ENCODE measurements around the gene KBTBD3.
A peak's percentile ranks its signal among the peaks of the same experiment; 100 is the strongest.

KBTBD3 gene

GRCh38 chr11:106076919-106077608 is at the start of gene KBTBD3:
TSS of gene KBTBD3 (minus strand) at chr11:106077347. CDS start at chr11:106059097, 18,250 bp downstream.
- DNase-seq, result peak; percentile 95 to 98

DNA sequence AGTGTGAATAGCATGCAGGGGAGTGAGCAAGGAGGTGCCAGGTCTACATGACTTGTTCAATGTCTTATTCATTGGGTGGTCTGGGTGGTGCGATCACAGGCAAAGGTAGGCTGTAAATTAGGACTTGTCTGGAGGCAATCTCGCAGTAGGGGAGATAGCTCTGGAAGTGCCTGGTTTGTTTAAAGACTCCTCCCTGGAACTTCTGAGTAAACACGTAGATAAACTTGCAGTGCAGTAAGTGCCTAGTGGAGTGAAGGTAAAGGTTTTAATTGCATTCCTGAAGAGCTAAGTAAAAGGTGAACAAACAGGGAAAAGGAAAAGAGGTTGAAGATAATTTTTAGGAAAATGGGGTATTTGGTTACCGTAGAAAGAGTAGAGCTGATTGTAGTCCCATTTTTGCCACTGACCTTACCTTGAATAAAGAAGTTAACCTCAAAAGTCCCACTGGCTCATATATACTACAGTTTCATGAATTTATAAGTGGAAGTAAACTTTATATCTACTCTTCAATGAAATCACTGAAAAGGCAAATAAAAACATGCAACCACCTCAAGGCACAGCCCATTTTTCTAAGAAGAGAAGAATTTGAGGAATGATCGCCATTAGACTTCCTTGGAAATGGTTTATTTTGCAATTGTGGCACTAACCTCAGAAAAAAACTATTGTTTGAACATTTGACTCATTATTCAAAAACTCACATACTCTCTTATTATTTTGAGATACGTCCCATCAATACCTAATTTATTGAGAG is 44.6 kb upstream of the KBTBD3 start:
- DNase-seq, result no peak

GRCh38 chr11:106105986-106106385 is 28.8 kb upstream of the KBTBD3 start:
- DNase-seq, result no peak

GRCh38 chr11:106101819-106102218 is 24.7 kb upstream of the KBTBD3 start:
- DNase-seq, result no peak

DNA sequence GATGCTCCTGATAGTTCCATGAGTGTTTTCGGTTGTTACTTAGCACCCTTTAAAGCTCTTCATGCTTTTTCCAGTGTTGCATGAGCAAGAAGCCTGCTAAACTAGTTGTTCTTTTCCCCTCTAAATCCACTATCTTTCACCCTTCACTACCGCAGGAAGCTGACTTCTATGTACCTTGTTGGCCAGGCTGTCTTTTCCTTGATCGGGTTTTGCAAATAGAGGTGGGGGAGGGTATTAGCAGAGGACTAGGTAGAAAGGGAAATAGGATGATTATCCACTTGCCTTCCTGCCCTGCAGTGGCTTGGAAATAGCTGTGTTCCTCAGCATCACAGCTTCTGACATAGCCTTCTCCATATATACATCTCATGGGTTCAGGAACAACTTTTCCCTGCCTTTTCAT is 24.2 kb upstream of the KBTBD3 start:
- DNase-seq, result no peak

DNA sequence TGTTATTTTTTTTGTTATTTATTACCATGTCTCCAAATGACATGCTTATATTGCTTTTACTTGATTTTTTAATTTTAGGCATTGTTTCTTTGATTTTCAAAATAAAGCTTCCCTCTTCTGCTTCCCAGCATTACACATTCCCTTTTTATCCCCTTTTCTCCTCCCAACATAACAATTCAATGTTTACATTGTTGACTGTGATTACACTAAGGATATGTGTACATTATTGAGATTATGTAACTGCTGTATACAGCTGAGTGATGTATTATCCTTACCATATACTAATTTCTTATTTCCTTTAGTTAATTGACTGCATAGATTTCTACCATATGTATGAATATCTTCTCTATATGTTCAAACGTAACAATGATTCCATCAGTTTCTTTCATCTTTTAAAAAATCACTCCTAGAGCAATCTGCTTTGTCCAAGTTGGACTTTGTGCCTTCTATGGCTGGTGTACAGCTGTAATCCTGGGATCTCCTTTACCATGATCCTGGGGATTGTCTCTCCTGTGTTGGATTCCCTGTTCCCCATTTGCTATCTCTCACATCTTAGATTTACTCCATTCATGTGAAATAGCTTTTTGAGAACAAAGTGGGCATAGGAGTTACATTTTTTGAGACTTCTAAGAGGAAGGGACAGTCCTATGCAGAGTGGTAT is 21.9 kb upstream of the KBTBD3 start:
- DNase-seq, result no peak

DNA sequence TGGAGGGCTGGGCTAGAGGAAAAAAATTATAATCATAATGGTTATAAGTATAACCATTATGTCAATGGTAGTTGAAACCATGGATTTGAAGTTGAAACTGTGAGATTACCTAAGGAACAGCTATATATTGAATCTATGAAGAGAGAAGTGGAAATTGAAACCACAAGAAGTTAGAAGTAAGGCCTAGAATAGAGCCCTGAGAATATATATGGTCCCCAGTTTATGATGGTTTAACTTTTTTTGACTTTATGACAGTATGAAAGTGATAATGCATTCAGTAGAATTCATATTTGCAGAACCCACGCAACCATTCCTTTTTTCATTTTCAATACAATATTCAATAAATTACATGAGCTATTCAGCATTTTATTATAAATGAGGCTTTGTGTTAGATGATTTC is 15.3 kb upstream of the KBTBD3 start:
- no peak for DNase-seq

DNA sequence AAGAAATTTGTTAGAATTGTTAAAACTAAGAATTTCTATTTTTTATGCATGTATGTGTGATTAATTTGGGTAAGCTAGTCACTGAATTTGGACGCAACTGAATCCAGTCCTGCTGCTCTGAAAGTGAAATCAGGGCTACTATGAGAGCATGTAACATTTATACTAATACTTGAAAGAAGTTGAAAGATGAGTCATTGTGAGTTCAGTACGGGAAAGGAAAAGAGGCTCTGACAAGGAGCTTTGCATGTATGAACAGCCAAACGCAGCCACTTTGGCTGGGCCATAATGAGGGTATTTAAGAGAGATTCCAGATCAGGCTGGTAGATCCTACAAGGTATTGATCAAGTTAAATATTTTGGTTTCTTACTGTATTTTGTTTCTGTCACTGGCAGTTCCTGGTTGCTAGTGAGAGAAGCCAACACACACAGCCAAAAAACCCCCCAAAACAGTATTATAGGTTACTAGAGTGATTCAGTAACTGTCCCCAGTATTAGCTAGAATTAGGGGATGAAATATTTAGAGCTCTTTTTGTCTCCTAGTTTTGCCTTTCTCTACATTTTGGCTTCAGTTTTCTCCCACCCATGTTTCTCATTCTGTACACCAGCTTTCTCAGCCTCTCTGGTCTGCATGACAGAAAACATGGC is 14.5 kb upstream of the KBTBD3 start:
- DNase-seq, result no peak

GRCh38 chr11:106088896-106089295 is 11.7 kb upstream of the KBTBD3 start:
- no peak for DNase-seq

GRCh38 chr11:106087815-106088435 is 10.8 kb upstream of the KBTBD3 start:
- peak; percentile 31 to 59 for DNase-seq

GRCh38 chr11:106086850-106087249 is 9.7 kb upstream of the KBTBD3 start:
- no peak for DNase-seq

DNA sequence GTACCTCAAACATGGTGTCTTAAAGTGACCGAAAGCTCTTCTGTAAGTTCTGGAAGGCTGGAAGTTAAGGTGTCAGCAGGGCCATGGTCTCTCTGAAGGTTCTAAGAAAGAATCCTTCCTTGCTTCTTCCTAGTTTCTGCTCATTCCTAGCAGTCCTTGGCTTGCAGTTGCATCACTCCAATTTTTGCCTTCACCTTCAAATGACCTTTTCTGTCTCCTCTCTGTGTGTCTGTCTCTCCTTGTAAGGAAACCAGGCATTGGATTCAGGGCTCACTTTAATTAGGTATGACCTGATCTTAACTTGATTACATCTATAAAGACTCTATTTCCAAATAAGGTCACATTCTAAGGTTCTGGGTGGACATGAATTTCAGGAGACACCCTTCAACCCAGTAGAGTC is 9.0 kb upstream of the KBTBD3 start:
- no peak for DNase-seq

GRCh38 chr11:106082096-106082495 is 4.9 kb upstream of the KBTBD3 start:
- no peak for DNase-seq

GRCh38 chr11:106077609-106078455 is 685 bp upstream of the KBTBD3 start, which contains the start of gene AASDHPPT:
TSS of gene AASDHPPT (plus strand) at chr11:106077662. CDS start at chr11:106077711, 49 bp downstream.
- no peak for DNase-seq

DNA sequence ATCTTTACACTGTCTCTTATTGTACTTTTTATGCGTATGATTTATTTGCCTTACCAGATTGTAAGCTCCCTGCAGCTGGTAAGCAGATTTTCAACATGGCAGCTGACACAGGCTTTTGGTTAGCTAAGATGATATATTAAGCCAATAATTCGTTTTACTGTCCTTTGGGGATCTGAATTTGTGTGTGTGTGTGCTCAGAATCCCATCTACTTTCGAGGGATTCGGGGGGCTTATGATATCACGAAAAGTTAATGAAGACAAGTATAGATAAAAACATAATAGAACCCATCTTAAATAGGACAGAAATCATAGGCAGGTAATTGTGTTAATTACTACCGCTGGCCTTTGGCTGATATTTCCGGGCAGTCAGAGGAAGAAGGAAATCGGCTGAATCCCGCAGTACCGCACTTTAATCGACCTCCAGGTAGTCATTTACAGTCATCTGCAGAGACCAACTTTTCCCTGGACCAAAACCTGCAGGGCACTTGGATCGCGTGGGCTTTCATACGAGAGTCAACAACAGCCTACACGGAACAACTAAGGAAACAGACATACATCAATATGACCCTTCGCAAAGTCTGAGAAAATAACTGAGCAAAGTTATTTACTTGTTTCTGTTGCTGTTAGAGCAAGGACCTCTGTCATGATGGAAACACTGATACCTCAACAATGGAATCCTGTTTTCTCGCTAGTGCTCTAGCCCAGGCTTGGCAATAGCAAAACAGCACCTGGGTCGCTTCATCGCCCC is 802 bp downstream of the KBTBD3 start:
- no peak for DNase-seq

DNA sequence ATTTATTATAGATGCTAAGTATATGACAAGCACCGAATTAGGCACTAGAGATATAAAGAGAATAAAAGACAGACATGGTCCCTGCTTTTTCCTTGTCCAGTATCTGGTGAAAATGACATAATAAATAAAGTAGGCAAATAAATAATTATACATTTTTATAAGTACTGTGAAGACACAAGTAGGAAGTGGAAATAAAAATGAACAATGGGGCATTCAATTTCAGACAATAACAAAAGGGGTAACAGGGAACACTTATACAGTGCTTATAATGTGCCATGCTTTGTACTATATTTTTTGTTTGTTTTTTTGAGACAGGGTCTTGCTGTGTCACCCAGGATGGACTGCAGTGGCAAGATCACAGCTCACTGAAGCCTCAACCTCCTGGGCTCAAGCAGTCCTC is 4.3 kb downstream of the KBTBD3 start:
- no peak for DNase-seq

- no peak for DNase-seq
These were observed 6.5 kb downstream of the KBTBD3 start for GRCh38 chr11:106070606-106071005.

DNA sequence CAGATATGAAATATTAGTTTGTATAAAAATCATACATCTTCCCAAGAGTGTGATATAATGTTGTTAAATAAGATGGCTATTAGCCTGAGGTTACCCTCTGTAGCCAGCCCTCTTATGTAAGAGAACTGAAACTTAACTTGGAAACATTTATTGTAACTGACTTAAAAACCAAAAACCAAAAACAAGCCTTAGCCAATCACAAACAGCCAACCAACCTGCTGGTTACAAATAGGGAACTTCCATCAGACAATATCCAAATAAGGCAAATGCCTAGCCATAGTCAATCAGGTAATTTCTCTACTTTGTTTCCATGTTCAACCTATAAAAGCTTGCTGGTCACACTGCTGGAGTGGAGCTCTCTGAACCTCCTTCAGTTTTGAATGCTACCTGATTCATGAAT is 14.1 kb downstream of the KBTBD3 start:
- no peak for DNase-seq

DNA sequence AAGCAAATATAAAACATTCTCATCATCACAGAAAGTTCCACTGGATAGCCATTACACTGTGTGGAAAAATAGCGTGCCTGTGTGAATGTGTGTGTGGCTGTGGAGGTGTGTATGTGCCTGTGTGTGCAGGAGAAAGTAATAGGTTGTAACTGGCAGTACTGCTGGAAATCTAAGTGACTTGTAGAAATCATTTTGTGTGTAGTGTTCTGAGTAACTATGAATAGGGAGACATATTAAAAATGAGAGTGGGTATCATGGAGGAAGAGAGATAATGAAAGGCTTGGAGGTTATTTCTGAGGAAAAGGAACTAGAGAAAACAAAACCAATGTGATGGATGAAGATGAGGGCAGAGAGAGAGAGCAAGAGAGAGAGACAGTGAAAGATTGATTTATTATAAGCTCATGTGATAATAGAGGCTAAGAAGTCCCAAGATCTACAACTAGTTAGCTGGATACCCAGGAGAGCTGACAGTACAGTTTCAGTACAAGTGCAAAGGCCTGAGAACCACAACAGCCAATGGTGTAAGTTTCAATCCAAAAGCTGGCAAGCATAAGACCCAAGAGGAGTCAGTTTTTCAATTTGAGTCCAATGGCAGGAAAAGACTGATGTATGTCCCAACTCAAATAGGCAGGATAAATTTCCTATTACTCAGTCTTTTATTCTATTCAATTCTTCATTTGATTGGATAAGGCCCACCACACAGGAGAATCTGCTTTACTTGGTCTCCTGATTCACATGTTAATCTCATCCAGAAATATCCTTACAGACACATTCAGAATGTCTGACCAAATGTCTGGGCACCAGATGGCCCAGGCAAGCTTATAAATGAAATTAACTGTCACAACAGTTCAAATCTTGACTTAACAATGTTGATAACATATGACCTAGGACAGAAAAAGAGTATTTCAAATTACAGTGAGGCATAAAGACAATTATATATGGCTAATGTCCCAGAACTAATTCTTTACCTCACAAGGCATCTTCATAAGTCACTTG is 14.9 kb downstream of the KBTBD3 start:
- no peak for DNase-seq

DNA sequence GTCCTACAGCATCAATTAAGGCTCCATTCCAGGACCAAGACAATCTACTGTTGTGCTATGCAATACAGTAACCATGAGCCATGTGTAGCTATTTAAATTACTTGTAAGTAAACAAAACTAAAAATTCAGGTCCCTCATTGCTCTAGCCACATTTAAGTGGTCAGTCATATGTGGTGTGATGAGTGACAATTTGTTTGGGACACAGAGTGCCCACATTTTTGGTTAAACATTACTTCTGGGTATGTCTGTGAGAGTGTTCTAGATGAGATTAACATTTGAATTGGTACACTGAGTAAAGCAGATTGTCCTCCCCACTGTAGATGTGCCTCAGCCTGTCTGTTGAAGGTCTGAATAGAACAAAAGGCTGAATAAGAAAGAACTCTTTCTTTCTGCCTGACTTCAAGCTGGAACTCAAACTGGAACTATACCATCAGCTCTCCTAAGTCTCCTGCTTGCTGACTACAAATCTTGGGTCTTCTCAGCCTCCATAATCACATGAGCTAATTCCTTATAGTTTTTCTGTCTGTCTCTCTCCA is 15.8 kb downstream of the KBTBD3 start:
- no peak for DNase-seq

Measured in AML-193 (cell line).